Ovary (tissue), 3 donors: ENCODE data around the gene BICRAL.

Experiments
- CTCF ChIP-seq, 3 donors: fragments of 450-650 bp in 2 of 3; fragments of 200-600 bp in 1 of 3; IDR thresholded peaks; one replicate each; pipeline versions ENCODE4 v1.5.1 to v1.8.0; 2016 to 2022; ENCODE audit warnings: antibody characterized with exemption in 3 of 3, mild to moderate bottlenecking in 1 of 3
- EP300 ChIP-seq: sonication (generic); formaldehyde crosslinking; IDR thresholded peaks from one replicate; pipeline ENCODE4 v1.6.1; 2017; ENCODE audit warnings: antibody characterized with exemption
- POLR2A ChIP-seq: fragments of 450-650 bp; IDR thresholded peaks from one replicate; pipeline ENCODE4 v1.6.1; 2017; ENCODE audit warnings: antibody characterized with exemption, mild to moderate bottlenecking, moderate library complexity
- donor health status: DM: no; HTN: no; CAD: no.

- TF ChIP-seq POLR2A (no peak), CTCF (IDR thresholded peaks at IDR 0.05) (no peak), EP300 (no peak)
These were observed 82.8 kb downstream of the BICRAL start for GRCh38 chr6:42864602-42865001.
